HG03342 (cell line): ENCODE measurements around the gene CHN2.

Experiments used
- ATAC-seq: cut with Tn5 transposase; IDR thresholded peaks from one replicate; pipeline ENCODE4 v1.9.1; 2021; ENCODE audit warnings: mild to moderate bottlenecking, moderate library complexity; ENCODE audit not compliant: unreplicated experiment

Gene CHN2

GRCh38 chr7:29217113-29217512, 22.5 kb downstream of the CHN2 start:
- no peak for ATAC-seq

DNA sequence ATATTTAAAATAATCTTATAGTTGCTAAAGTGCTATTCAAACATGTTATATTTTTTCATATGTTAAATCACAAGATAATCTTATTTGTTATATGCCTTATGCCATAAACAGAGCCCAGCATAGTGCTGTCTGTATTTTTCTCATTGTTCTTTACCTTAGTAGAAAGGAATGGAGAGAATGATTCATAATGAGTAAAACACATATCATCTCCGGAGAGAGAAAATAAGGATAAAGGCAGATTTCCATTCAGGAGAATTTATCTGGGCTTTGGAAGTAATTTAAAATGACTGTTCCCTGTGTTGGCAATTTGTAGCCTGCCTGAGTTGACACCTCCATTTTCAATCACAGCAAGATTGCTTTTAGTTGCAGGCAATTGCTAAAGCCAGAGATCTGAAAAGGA, 30.2 kb downstream of the CHN2 start:
- ATAC-seq: no peak

DNA sequence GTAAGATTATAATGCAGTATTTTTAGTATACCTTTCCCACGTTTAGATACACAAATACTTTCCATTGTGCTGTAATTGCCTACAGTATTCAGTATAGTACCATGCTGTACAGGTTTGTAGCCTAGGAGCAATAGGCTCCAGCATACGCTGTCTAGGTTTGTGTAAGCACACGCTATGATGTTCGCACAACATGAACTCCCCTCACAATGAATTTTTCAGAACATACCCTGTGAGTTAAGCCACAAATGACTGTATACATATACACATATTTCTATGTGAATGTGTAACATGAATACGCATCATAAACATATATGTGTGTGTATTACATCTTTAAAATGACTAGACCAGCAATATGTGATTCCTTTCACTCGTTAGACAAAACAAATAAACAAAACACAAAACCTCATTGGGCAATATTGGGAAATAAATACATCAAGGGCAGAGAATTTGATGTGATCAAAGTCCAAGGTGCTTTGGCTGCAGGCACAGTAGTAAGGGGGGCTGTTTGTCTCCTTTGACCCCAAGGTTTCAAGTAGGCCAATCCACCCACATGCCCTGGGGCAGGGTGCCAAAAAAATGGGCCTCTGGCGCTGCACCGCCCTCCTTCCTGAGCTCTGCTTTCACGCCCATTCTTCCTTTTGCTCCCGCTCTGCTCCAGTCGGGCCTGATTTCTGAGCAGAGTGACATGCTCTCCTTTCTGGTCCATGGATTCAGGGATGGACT, 33.9 kb downstream of the CHN2 start:
- ATAC-seq: no peak

DNA sequence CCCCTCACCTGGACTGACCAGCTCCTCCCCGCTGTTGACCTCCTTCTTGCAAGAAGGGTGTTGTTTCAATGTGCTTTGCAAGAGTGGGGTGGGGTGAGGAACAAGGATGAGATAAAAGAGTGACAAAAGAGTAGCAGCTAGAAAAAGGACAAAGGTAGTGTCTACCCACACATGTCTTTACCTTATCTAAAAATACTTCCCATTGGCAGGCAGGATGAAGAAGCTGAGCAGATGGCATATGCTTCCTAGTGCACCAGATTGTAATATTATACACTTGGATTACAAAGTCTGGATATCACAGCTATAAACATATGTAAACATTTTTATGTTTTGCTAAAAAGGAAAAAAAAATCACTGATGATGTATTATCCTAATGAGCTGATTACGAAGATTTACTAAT, 34.5 kb downstream of the CHN2 start:
- no peak for ATAC-seq

- ATAC-seq: no peak
Observed at GRCh38 chr7:29229946-29230345, 35.4 kb downstream of the CHN2 start.

- ATAC-seq: no peak
Observed at GRCh38 chr7:29230871-29231345, 36.3 kb downstream of the CHN2 start.

GRCh38 chr7:29231671-29232232, 37.2 kb downstream of the CHN2 start:
- ATAC-seq: no peak

DNA sequence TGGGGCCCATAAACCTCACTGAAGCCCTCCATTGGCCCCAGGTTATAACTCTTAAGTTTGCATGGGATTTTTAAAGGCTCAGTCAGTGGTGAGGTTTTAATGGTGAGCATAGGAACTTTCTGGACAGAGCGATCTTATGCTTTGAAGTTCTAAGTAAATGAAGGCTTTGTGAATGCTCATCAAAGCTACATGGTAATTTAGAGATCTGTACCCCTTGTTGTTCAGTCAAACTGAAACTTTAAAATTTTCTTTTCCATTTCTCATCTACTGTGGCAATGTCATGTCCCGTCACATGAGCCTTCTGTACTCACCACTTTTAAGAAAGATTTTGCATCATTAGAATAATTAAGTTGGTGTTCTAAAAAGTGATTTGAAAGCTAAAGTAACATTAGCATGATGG, 39.9 kb downstream of the CHN2 start:
- no peak for ATAC-seq

- ATAC-seq: no peak
Observed at GRCh38 chr7:29236071-29236580, 41.6 kb downstream of the CHN2 start.

- no peak for ATAC-seq
Observed at GRCh38 chr7:29236649-29237048, 42.1 kb downstream of the CHN2 start.

DNA sequence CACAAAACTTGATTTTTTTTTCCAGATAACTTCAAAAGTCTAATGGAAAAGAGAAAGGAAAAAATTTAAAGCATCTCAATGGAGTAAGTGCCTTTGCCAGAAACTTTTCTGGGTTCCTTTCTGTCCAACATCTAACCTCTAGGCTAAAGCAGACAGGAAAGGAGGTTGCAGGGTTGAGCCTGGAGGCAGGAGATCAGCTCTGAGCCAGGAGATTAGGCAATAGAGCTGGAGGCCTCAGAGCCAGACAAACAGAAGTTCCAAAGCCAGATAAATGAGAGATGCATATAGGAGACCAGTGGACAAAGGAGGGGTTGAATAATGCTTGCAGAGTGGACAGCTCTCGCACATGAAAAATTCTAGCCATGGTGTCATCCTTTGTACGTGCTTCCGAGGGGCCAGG, 42.9 kb downstream of the CHN2 start:
- no peak for ATAC-seq

DNA sequence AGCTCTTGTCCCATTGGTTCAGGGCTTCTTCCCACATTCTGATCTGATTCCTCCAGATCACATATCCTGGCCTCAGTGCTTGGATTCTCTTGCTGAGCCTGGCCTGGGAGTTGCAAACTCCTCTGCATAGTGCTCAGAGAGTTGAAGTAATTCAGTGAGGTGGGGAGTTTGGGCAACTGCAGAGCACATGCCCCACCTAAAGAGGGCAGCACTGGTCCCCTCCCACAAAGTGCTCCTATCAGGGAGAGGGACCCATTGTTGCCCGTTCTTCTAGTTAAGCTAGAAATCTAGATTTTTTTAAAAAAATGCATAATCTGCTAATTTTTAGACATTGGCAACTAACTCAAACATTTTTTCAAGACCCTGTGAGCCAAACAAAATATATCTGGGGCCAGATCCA, 45.1 kb downstream of the CHN2 start:
- no peak for ATAC-seq

- no peak for ATAC-seq
Observed at GRCh38 chr7:29242265-29242664, 47.7 kb downstream of the CHN2 start.

DNA sequence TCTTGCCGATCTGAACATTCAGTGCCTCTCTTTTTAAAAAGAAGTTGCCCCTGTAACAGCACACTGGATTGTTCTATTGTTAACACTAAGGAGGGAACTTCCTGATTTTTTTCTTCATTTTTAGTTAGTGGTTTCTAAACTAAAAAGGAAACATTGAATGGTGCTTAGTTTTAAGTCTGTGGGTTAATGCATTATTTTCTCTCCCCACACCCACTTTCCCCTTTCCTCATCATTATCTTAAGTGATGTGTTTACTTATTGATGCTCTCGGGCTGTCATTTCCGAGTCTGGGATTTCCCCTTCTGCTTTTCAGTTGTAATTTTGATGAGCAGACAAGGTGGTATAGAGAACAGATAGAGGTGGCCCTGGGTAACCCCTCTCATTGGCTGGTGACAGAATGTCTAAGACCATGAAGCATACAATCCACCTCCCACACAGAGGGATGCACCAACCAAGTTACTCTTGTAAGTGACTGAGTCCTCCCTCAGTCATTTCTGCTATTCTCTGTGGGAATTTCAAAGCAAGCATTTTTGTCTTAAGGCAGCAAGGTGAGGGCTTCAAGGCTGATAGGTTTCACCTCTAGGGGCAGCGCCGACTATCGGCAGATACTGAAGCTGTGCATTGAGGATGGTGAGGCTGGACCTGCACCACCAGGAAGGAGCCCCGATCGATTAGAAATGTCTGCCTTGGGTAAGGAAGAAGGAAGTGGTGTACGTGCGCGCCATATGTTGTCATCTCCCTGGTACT, 49.5 kb downstream of the CHN2 start:
- no peak for ATAC-seq

DNA sequence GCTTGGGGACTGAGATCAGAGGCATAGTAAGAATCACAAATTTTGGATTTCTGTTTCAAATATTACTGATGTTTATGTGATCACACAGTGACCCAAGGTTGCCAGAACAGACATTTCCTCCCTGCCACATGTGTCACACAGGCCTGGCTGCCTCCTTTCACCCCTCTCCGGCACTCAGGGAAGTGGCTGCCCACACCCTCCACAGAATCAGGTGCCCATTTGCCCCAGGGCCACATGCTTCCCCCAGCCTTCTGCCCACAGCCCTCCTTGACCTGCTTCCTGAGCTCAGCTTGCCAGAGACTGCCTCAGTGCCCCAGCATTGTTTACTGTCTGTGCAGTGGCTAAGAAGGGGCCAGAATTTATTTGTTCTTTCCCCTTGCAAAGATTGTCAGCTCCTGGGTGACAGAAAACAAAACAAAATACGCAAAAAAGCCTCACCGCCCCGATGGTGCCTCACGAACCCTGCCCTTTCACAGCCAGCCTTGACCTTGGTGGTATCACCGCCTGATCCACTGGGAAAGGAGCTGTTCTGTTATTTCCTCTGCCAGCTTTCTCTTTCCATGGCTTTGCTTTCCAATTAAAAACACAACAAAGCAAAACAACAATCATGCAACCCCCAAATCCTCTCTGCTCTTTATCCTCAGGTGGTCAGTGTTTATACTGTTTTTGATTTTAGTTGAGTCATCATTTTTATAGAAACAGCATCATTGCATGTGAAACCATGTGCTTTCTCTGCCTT, 52.8 kb downstream of the CHN2 start:
- no peak for ATAC-seq

DNA sequence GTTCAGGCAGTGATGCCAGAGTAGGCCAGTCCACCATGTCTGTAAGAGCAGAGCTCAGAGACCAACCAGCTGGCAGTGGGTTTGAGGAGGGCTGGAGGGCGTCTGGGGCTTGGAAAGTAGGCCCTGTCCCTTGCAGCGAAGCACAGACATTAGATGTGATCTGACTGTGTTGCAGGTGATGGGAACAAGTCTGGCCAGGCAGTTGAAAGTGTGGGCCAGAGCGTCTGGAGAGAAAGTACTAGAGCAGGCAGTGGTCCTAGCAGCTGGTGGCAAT, 53.3 kb downstream of the CHN2 start:
- ATAC-seq: no peak

GRCh38 chr7:29248713-29249382, 54.3 kb downstream of the CHN2 start:
- ATAC-seq: no peak

DNA sequence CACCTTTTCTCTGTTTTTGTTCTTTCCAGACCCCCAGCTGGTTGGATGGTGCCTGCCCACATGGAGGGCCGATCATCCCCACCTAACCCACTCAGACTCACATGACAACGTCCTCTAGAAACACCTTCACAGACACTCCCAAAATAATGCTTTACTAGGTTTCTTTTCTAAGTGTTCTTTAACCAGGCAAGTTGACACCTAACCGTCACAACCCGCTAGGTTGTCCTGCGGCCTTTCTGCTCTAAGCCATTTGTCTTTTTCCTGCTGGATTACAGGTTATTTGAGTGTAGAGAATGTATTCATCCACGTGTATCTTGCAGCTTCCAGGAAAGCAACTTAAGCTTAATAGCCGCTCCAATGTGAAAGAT, 54.8 kb downstream of the CHN2 start:
- no peak for ATAC-seq

- ATAC-seq: no peak
Observed at GRCh38 chr7:29249860-29250259, 55.3 kb downstream of the CHN2 start.

DNA sequence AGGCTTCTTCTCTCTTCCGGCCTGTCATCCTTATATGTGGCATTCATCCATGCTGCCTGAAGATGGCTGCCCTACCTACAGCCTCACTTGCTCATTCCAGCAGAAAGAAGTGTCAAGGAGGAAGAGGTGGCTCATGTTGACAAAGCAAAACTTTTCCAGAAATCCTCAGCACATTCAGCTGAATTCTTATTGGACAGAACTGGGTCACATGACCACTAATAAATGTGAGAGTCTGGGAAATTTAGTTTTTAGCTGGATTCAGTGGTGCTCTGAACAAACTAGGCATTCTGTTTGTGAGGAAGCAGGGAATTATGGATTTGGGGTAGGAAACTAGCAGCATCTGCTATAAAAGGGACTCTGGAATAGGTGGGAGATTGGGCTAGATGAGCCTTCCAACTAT, 58.6 kb downstream of the CHN2 start:
- ATAC-seq: no peak

GRCh38 chr7:29254591-29254990, 60.0 kb downstream of the CHN2 start:
- no peak for ATAC-seq
